ENCODE data around the gene DEPDC7. TPM values are rescaled to one million over a fixed set of nuclear protein-coding genes. Genes with fewer than 3 reads are reported as not detected.
A peak's percentile ranks its signal among the peaks of the same experiment; 100 is the strongest.

Gene DEPDC7
- total RNA-seq, 1 donor from 2014 or later = 0.74 TPM

- H3K36me3 Mint-ChIP-seq (ENCODE audit: low read depth, unreplicated experiment) = peaks cover 17% of the 10 kb centered on the region
- no peak for DNase-seq (ENCODE audit: low spot score)
- TF ChIP-seq CTCF (IDR thresholded peaks at IDR 0.05; ENCODE audit: unreplicated experiment) = no peak
- H3K27ac Mint-ChIP-seq (ENCODE audit: unreplicated experiment) = no peak overlapping the region
- H3K4me1 Mint-ChIP-seq (ENCODE audit: unreplicated experiment) = no peaks in the 10 kb centered on the region
- no peaks in the 10 kb centered on the region for H3K27me3 Mint-ChIP-seq (ENCODE audit: unreplicated experiment)
- no peaks in the 10 kb centered on the region for H3K9me3 Mint-ChIP-seq (ENCODE audit: unreplicated experiment)
- H3K4me3 Mint-ChIP-seq (ENCODE audit: unreplicated experiment) = no peak overlapping the region
Measured at GRCh38 chr11:33055375-33055774, 39.7 kb downstream of the DEPDC7 start.

GRCh38 chr11:33057284-33057683 is 41.6 kb downstream of the DEPDC7 start:
- peaks cover 17% of the 10 kb centered on the region for H3K36me3 Mint-ChIP-seq (ENCODE audit: low read depth, unreplicated experiment)
- no peaks in the 10 kb centered on the region for H3K27me3 Mint-ChIP-seq (ENCODE audit: unreplicated experiment)
- no peak for DNase-seq (ENCODE audit: low spot score)
- H3K9me3 Mint-ChIP-seq (ENCODE audit: unreplicated experiment) = no peaks in the 10 kb centered on the region
- no peaks in the 10 kb centered on the region for H3K4me1 Mint-ChIP-seq (ENCODE audit: unreplicated experiment)
- H3K4me3 Mint-ChIP-seq (ENCODE audit: unreplicated experiment) = no peak overlapping the region
- no peak for TF ChIP-seq CTCF (IDR thresholded peaks at IDR 0.05; ENCODE audit: unreplicated experiment)
- H3K27ac Mint-ChIP-seq (ENCODE audit: unreplicated experiment) = no peak overlapping the region

- no peak for TF ChIP-seq CTCF (IDR thresholded peaks at IDR 0.05; ENCODE audit: unreplicated experiment)
- Mint-ChIP-seq H3K9me3 (ENCODE audit: unreplicated experiment) (no peaks in the 10 kb centered on the region), H3K27ac (ENCODE audit: unreplicated experiment) (no peak overlapping the region), H3K27me3 (ENCODE audit: unreplicated experiment) (peaks cover under 1% of the 10 kb centered on the region), H3K4me1 (ENCODE audit: unreplicated experiment) (peaks cover 8% of the 10 kb centered on the region), H3K36me3 (ENCODE audit: low read depth, unreplicated experiment) (peaks cover 21% of the 10 kb centered on the region), H3K4me3 (ENCODE audit: unreplicated experiment) (peak overlapping the region; percentile 60)
- no peak for DNase-seq (ENCODE audit: low spot score)
Measured at GRCh38 chr11:33059331-33060007, 43.8 kb downstream of the DEPDC7 start.

- Mint-ChIP-seq H3K36me3 (ENCODE audit: low read depth, unreplicated experiment) (peaks cover 15% of the 10 kb centered on the region), H3K4me1 (ENCODE audit: unreplicated experiment) (peaks cover 12% of the 10 kb centered on the region), H3K4me3 (ENCODE audit: unreplicated experiment) (no peak overlapping the region), H3K27me3 (ENCODE audit: unreplicated experiment) (peaks cover 2% of the 10 kb centered on the region), H3K27ac (ENCODE audit: unreplicated experiment) (peak overlapping the region; percentile 48), H3K9me3 (ENCODE audit: unreplicated experiment) (no peaks in the 10 kb centered on the region)
- TF ChIP-seq CTCF (IDR thresholded peaks at IDR 0.05; ENCODE audit: unreplicated experiment) = no peak
- DNase-seq (ENCODE audit: low spot score) = no peak
Measured at GRCh38 chr11:33060271-33060670, 44.6 kb downstream of the DEPDC7 start.

- TF ChIP-seq CTCF (IDR thresholded peaks at IDR 0.05; ENCODE audit: unreplicated experiment) = no peak
- Mint-ChIP-seq H3K27me3 (ENCODE audit: unreplicated experiment) (peaks cover 2% of the 10 kb centered on the region), H3K4me3 (ENCODE audit: unreplicated experiment) (no peak overlapping the region), H3K36me3 (ENCODE audit: low read depth, unreplicated experiment) (peaks cover 15% of the 10 kb centered on the region), H3K9me3 (ENCODE audit: unreplicated experiment) (no peaks in the 10 kb centered on the region), H3K4me1 (ENCODE audit: unreplicated experiment) (peaks cover 12% of the 10 kb centered on the region), H3K27ac (ENCODE audit: unreplicated experiment) (no peak overlapping the region)
- DNase-seq (ENCODE audit: low spot score) = no peak
Measured at GRCh38 chr11:33062137-33062536, 46.5 kb downstream of the DEPDC7 start.
